Caco-2 (cell line): ENCODE data around the gene ZNF688. TPM values are rescaled to one million over a fixed set of nuclear protein-coding genes. Genes with fewer than 3 reads are reported as not detected.

ENCODE experiments used
- BruUV-seq: library from RNA; stranded (reverse); fragments of 400-500 nt; replicated peaks from 2 replicates; lab custom pipeline; 2021; lab: Mats Ljungman, UMichigan
- CTCF ChIA-PET: fragments of 300-600 bp; sonication (Branson Sonifier 250); formaldehyde crosslinking; loops from one replicate; lab custom pipeline; 2022; ENCODE audit warnings: antibody characterized with exemption; lab: Charles Lee
- POLR2A ChIA-PET: fragments of 300-600 bp; sonication (Branson Sonifier 250); formaldehyde crosslinking; loops from one replicate; lab custom pipeline; 2022; ENCODE audit warnings: antibody characterized with exemption; lab: Charles Lee
- DNase-seq, 2 experiments: peaks; one replicate each; pipeline versions ENCODE4 v3.0.0 to v3.0.0-alpha.2; 2020 to 2022
- H3K27me3 ChIP-seq: replicated peaks from 2 replicates; pipeline ENCODE4 v1.6.0; 2011; ENCODE audit warnings: low read length; ENCODE audit not compliant: control insufficient read depth, insufficient read depth
- H3K36me3 ChIP-seq: 2 replicates; pipeline ENCODE4 v1.5.1; 2011; ENCODE audit warnings: low read length; ENCODE audit not compliant: control insufficient read depth, insufficient read depth
- H3K4me1 ChIP-seq: fragments of 250-450 bp; sonication (Bioruptor Pico); 2 replicates; pipeline ENCODE4 v1.5.1; 2020; ENCODE audit warnings: mild to moderate bottlenecking
- H3K4me3 ChIP-seq: 2 replicates; pipeline ENCODE4 v1.5.1; 2011; ENCODE audit warnings: low read depth, mild to moderate bottlenecking, control low read depth, low read length
- H3K9me3 ChIP-seq: fragments of 250-450 bp; sonication (Bioruptor Pico); 2 replicates; pipeline ENCODE4 v1.5.1; 2020; ENCODE audit warnings: mild to moderate bottlenecking, moderate library complexity
- H3K27ac Mint-ChIP-seq: one replicate; pipeline ENCODE4 v1.8.0; 2022; ENCODE audit warnings: mixed read lengths; ENCODE audit not compliant: unreplicated experiment
- H3K27me3 Mint-ChIP-seq: one replicate; pipeline ENCODE4 v1.8.0; 2022; ENCODE audit warnings: mixed read lengths; ENCODE audit not compliant: insufficient read depth, unreplicated experiment
- H3K36me3 Mint-ChIP-seq: one replicate; pipeline ENCODE4 v1.8.0; 2022; ENCODE audit warnings: mild to moderate bottlenecking, mixed read lengths; ENCODE audit not compliant: insufficient read depth, unreplicated experiment
- H3K4me1 Mint-ChIP-seq: one replicate; pipeline ENCODE4 v1.8.0; 2022; ENCODE audit warnings: low read depth, mixed read lengths; ENCODE audit not compliant: unreplicated experiment
- H3K4me3 Mint-ChIP-seq: one replicate; pipeline ENCODE4 v1.8.0; 2022; ENCODE audit warnings: mild to moderate bottlenecking, moderate library complexity, mixed read lengths; ENCODE audit not compliant: unreplicated experiment
- H3K9me3 Mint-ChIP-seq: one replicate; pipeline ENCODE4 v1.8.0; 2022; ENCODE audit warnings: mixed read lengths; ENCODE audit not compliant: unreplicated experiment
- intact Hi-C: fragments of 100-400 bp; cut with micrococcal nuclease; formaldehyde crosslinking; loops from one replicate; pipeline ENCODE4 v1.10.0; 2022; ENCODE audit not compliant: unreplicated experiment
- total RNA-seq: library from RNA; stranded (reverse); gene quantifications from 2 replicates; pipeline ENCODE4 v1.2.3, GENCODE V29; 2022
- TF ChIP-seq, protein P1 (sequence below), 2 experiments: fragments of 200-600 bp in 1 of 2; IDR thresholded peaks; 1 replicate in 1 of 2; 2 replicates in 1 of 2; pipeline versions ENCODE4 v1.5.1 to v1.8.0; 2011 to 2022; ENCODE audit warnings: antibody characterized with exemption in 1 of 2, control low read depth in 1 of 2, inconsistent platforms in 1 of 2, low read depth in 1 of 2, low read length in 1 of 2, mild to moderate bottlenecking in 1 of 2, moderate library complexity in 1 of 2; ENCODE audit not compliant: insufficient read depth in 1 of 2, severe bottlenecking in 1 of 2, unreplicated experiment in 1 of 2

The ZNF688 gene
- total RNA-seq, 1 experiment from 2014 or later, result 6.2 TPM

DNA sequence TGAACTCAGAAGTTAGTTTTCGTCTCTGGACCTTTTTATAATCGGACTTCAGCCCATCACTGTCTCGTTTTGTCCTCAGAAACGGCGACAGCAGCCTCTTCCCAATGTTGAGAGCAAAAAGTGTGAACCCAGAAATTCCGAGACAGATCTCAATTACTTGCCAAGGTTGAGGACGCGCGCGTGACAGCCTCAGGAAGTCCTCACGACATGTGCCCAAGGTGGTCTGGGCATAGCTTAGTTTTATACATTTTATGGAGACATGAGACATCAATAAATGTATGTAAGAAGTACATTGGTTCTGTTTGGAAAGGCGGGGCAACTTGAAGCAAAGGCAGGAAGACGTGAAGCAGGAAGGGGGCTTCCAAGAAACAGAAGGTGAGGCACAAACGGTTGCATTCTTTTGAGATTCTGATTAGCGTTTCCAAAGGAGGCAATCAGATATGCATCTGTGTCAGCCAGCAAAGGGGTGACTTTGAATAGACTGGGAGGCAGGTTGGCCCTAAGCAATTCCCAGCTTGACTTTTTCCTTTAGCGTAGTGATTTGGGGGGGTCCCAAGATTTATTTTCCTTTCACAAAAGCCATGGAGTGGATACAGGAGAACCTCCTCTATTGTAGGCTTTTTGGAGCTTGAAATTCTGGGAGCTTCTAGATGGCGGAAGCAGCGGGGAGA is 36.3 kb downstream of the ZNF688 start:
- no peaks in the 10 kb centered on the region for H3K27me3 ChIP-seq
- ChIA-PET CTCF (interaction anchor here (0.6 to 3.0 kb wide), 16 partner anchors 8 to 164 kb away, joined by 3 to 43 read pairs (median 5); partner anchors contain the start of genes DCTPP1, PRR14, ZNF688 and ZNF689), POLR2A (interaction anchor here (0.6 to 2.5 kb wide), 19 partner anchors 8 to 470 kb away, joined by 3 to 26 read pairs (median 5); partner anchors contain the start of genes DCTPP1, FBRS, PRR14 and ZNF688)
- no peak for DNase-seq
- TSS peak; percentile 93 for BruUV-seq
- peak overlapping the region; percentile 87 for H3K4me3 Mint-ChIP-seq
- intact Hi-C loops, result loop anchor here (1.0 to 2.0 kb wide), 5 partner anchors 24 to 105 kb away; partner anchors contain the start of genes DCTPP1 and ZNF764
- no peaks in the 10 kb centered on the region for H3K9me3 Mint-ChIP-seq
- H3K9me3 ChIP-seq, result no peaks in the 10 kb centered on the region
- H3K27ac Mint-ChIP-seq, result peak overlapping the region; percentile 91
- no peaks in the 10 kb centered on the region for H3K4me1 Mint-ChIP-seq
- H3K27me3 Mint-ChIP-seq, result no peaks in the 10 kb centered on the region
- peaks cover 3% of the 10 kb centered on the region; the same call in 1 of the 2 replicates for H3K4me1 ChIP-seq
- peak overlapping the region; percentile 80 for H3K4me3 ChIP-seq
- no peaks in the 10 kb centered on the region; the same call in 1 of the 2 replicates for H3K36me3 ChIP-seq
- H3K36me3 Mint-ChIP-seq, result peaks cover 12% of the 10 kb centered on the region
- TF ChIP-seq, protein P1, sequence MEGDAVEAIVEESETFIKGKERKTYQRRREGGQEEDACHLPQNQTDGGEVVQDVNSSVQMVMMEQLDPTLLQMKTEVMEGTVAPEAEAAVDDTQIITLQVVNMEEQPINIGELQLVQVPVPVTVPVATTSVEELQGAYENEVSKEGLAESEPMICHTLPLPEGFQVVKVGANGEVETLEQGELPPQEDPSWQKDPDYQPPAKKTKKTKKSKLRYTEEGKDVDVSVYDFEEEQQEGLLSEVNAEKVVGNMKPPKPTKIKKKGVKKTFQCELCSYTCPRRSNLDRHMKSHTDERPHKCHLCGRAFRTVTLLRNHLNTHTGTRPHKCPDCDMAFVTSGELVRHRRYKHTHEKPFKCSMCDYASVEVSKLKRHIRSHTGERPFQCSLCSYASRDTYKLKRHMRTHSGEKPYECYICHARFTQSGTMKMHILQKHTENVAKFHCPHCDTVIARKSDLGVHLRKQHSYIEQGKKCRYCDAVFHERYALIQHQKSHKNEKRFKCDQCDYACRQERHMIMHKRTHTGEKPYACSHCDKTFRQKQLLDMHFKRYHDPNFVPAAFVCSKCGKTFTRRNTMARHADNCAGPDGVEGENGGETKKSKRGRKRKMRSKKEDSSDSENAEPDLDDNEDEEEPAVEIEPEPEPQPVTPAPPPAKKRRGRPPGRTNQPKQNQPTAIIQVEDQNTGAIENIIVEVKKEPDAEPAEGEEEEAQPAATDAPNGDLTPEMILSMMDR (IDR thresholded peaks at IDR 0.05; ENCODE audit: insufficient read depth in 1 of 2, low read depth in 1 of 2, low read length in 1 of 2, severe bottlenecking in 1 of 2, unreplicated experiment in 1 of 2), result no peak

DNA sequence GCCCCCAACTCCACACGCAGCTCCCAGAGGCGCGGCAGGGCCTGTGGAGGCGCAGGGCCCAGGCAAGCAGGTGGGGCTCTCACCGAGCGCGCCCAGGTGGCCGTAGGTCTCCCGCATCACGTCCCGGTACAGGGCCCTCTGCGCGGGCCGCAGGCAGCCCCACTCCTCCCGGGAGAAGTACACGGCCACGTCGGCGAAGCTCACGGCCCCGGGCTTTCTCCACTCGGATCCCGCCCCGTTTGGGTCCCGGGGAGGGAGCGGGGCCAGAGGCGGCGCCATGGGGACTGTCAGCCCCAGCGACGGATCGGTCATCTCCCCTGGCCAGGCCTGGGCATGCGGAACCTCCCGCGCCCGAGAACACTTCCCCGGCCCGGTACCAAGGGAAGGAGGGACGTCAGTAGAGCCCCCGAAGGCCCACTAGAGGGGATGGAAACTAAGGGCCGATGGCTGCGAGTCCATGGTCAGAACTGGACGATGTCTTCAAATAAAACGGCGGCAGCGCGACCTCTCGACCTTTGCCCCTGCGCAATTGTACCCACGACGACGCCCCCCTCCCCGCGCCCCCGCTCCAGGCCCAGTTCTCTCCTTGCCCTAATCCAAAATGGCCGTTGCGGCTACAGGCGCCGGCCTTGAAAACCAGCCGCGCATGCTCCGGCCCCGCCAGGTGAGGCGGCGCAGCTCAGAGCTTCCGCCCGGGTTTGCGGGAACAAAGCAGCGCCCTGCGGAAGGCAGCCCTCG is 37.0 kb downstream of the ZNF688 start, which contains the start of gene ZNF747:
Gene ZNF747, minus strand, starts transcription at position 491 of the 738 bp plus-strand sequence. Its CDS starts 179 bp downstream, at position 312.
- BruUV-seq, result TSS peak; percentile 24
- peak within 1 kb of the TSS; percentile 80 for H3K4me3 ChIP-seq
- Mint-ChIP-seq H3K36me3 (peaks cover 12% of the 10 kb centered on the region), H3K27ac (peak within 1 kb of the TSS; percentile 91), H3K9me3 (no peaks in the 10 kb centered on the region), H3K4me1 (no peaks in the 10 kb centered on the region), H3K4me3 (peak within 1 kb of the TSS; percentile 87), H3K27me3 (no peaks in the 10 kb centered on the region)
- no peaks in the 10 kb centered on the region; the same call in 1 of the 2 replicates for H3K4me1 ChIP-seq
- TF ChIP-seq, protein P1 (IDR thresholded peaks at IDR 0.05; ENCODE audit: insufficient read depth in 1 of 2, low read depth in 1 of 2, low read length in 1 of 2, severe bottlenecking in 1 of 2, unreplicated experiment in 1 of 2), result no peak
- DNase-seq, result peak; percentile 89 to 93
- no peaks in the 10 kb centered on the region; the same call in 1 of the 2 replicates for H3K36me3 ChIP-seq
- intact Hi-C loops, result loop anchor here (1.0 to 2.0 kb wide), 5 partner anchors 24 to 104 kb away; partner anchors contain the start of genes DCTPP1 and ZNF764
- no peaks in the 10 kb centered on the region for H3K27me3 ChIP-seq
- no peaks in the 10 kb centered on the region for H3K9me3 ChIP-seq
- POLR2A ChIA-PET, result interaction anchor here (0.6 to 2.5 kb wide), 14 partner anchors 24 to 470 kb away, joined by 3 to 26 read pairs (median 6); partner anchors contain the start of genes DCTPP1, FBRS, PRR14 and ZNF688
- CTCF ChIA-PET, result interaction anchor here (0.6 to 3.0 kb wide), 5 partner anchors 23 to 132 kb away, joined by 3 to 43 read pairs (median 14); partner anchors contain the start of genes DCTPP1, ZNF688 and ZNF764
